Thyroid gland (tissue), 4 donors: ENCODE results near the gene FRYL.

ENCODE experiments used
- POLR2A ChIP-seq, 2 donors: fragments of 450-650 bp; IDR thresholded peaks; one replicate each; pipeline ENCODE4 v1.6.1; 2017; ENCODE audit warnings: antibody characterized with exemption in 2 of 2, mild to moderate bottlenecking in 2 of 2, moderate library complexity in 1 of 2
- TF ChIP-seq, protein P1 (sequence below), 6 experiments: fragments of 200-600 bp in 3 of 6; fragments of 450-650 bp in 3 of 6; sonication (generic) in 3 of 6; IDR thresholded peaks; one replicate each; pipeline ENCODE4 v1.5.1; 2016 to 2019; ENCODE audit warnings: antibody characterized with exemption in 6 of 6, mild to moderate bottlenecking in 2 of 6, inconsistent platforms in 1 of 6, moderate library complexity in 1 of 6

DNA sequence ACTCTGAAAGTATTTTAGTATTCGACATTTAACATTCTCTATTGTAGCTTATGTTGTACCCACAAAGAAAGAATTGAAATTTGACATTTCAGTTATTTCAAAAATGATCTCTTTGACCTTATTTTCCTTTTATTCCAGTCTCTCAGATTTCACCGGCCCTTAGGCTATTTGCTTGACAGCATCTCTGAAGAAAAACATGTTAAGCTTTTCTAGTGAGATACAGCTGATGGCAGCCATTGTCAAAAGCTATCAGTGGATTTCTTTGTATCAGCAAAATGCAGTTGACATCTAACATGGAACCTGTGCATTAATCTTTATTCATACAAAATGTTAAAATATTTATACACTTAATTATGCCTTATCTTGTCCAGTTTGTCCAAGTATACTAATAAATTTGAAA is 273.4 kb downstream of the FRYL start:
- TF ChIP-seq, protein P1, sequence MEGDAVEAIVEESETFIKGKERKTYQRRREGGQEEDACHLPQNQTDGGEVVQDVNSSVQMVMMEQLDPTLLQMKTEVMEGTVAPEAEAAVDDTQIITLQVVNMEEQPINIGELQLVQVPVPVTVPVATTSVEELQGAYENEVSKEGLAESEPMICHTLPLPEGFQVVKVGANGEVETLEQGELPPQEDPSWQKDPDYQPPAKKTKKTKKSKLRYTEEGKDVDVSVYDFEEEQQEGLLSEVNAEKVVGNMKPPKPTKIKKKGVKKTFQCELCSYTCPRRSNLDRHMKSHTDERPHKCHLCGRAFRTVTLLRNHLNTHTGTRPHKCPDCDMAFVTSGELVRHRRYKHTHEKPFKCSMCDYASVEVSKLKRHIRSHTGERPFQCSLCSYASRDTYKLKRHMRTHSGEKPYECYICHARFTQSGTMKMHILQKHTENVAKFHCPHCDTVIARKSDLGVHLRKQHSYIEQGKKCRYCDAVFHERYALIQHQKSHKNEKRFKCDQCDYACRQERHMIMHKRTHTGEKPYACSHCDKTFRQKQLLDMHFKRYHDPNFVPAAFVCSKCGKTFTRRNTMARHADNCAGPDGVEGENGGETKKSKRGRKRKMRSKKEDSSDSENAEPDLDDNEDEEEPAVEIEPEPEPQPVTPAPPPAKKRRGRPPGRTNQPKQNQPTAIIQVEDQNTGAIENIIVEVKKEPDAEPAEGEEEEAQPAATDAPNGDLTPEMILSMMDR (IDR thresholded peaks at IDR 0.05) = no peak
- TF ChIP-seq POLR2A (IDR thresholded peaks at IDR 0.05) = no peak
